ENCODE data around the gene SYT2.

DNA sequence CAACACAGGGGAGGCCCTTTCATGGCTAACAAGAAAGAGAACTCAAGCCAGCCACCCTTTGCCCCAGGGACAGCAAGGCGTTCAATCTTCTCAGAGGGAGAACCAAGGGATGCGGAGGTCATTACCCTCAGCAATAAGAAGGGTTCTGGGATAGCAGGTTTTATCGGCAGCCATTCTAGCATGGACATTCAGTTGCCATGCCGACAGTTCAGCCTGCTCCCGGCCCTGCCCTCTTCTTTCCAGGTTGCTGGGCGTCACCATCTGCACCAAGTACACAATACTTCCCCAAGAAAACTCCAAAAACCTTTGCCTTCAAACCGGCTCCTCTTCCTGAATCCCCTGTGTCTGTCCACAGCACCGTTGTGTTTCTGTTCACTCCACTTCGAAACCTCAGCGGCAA lies 47.1 kb downstream of the SYT2 start:
- TF ChIP-seq, protein P1, sequence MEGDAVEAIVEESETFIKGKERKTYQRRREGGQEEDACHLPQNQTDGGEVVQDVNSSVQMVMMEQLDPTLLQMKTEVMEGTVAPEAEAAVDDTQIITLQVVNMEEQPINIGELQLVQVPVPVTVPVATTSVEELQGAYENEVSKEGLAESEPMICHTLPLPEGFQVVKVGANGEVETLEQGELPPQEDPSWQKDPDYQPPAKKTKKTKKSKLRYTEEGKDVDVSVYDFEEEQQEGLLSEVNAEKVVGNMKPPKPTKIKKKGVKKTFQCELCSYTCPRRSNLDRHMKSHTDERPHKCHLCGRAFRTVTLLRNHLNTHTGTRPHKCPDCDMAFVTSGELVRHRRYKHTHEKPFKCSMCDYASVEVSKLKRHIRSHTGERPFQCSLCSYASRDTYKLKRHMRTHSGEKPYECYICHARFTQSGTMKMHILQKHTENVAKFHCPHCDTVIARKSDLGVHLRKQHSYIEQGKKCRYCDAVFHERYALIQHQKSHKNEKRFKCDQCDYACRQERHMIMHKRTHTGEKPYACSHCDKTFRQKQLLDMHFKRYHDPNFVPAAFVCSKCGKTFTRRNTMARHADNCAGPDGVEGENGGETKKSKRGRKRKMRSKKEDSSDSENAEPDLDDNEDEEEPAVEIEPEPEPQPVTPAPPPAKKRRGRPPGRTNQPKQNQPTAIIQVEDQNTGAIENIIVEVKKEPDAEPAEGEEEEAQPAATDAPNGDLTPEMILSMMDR (conservative IDR thresholded peaks at IDR 0.05; ENCODE audit: low read depth, low read length), result no peak
- TF ChIP-seq EZH2 (IDR thresholded peaks at IDR 0.05; ENCODE audit: low read length, unreplicated experiment) (no peak), EZH2phosphoT487 (IDR thresholded peaks at IDR 0.05; ENCODE audit: borderline replicate concordance, low read length) (no peak)

Measured in PC-3 (cell line).